Pancreas (tissue), 10 donors: Measurements from ENCODE around the gene FMNL2. TPM values are rescaled to one million over a fixed set of nuclear protein-coding genes. Genes with fewer than 3 reads are reported as not detected.

Source experiments
- ATAC-seq, 4 donors: fragments of 200-7000 bp; cut with Tn5 transposase; one replicate each; pipeline versions ENCODE4 v1.8.0 to v1.9.1; 2020; ENCODE audit warnings: mild to moderate bottlenecking in 4 of 4, moderate library complexity in 4 of 4
- DNase-seq, 6 donors: peaks; one replicate each; pipeline ENCODE4 v3.0.0-alpha.2; 2020
- FAIRE-seq: peaks from 2 replicates; lab custom pipeline; 2012; peaks lifted over from hg19 to GRCh38; lab: Jason Lieb, UNC
- H3K27ac ChIP-seq, 4 donors: fragments of 200-600 bp; sonication (generic); 1 replicate in 3 of 4; 2 replicates in 1 of 4; pipeline versions ENCODE4 v1.5.0 to v1.8.0; 2020
- H3K27me3 ChIP-seq, 4 donors: fragments of 200-600 bp; one replicate each; pipeline ENCODE4 v1.8.0; 2021
- H3K36me3 ChIP-seq, 3 donors: fragments of 200-600 bp; sonication (generic) in 1 of 3; one replicate each; pipeline versions ENCODE4 v1.5.0 to v1.8.0; 2020 to 2021
- H3K4me1 ChIP-seq, 3 donors: fragments of 200-600 bp; one replicate each; pipeline ENCODE4 v1.8.0; 2021
- H3K4me3 ChIP-seq, 4 donors: fragments of 200-600 bp; sonication (generic) in 2 of 4; one replicate each; pipeline versions ENCODE4 v1.5.0 to v1.8.0; 2020 to 2021
- H3K9me3 ChIP-seq, 4 donors: fragments of 200-600 bp; one replicate each; pipeline ENCODE4 v1.8.0; 2021
- WGBS, 2 donors: extraction: QIAGEN DNeasy Blood & Tissue Kit; methylation state at CpG; one replicate each; pipeline ENCODE4 v1.1.7; 2013; 5-methylcytosine and 5-hydroxymethylcytosine counted together
- intact Hi-C, 3 donors: fragments of 100-400 bp; cut with DNase I; formaldehyde crosslinking; loops; one replicate each; pipeline versions ENCODE4 v1.11.1 to v1.14.2; 2022
- polyA plus RNA-seq, 2 donors: library from polyadenylated mRNA; stranded (reverse); fragments of 200-250 nt; gene quantifications; one replicate each; pipeline ENCODE4 v1.2.3, GENCODE V29; 2013
- total RNA-seq, 6 donors: library from RNA; stranded (reverse); fragmentation: NEBNext Ultra II Directional in 4 of 6; extraction: Animal tissue kit (Norgen Biotek cat#: 25700) in 4 of 6; gene quantifications; one replicate each; pipeline versions ENCODE4 v1.2.1 to v1.2.4, GENCODE V29; 2021 to 2023
- TF ChIP-seq, protein P1 (sequence below), 4 donors: fragments of 200-600 bp; sonication (generic) in 3 of 4; IDR thresholded peaks; one replicate each; pipeline versions ENCODE4 v1.5.0 to v1.8.0; 2021; ENCODE audit warnings: antibody characterized with exemption in 4 of 4
- donor health status: healthy with polysubstance abuse.
- donor health status: DM: no; HTN: no; CAD: no; lungs with moderate emphysema.
- donor health status: DM: no; HTN: no; CAD: no.
- donor health status: control.
- donor health status: control.
- donor health status: Bipolar disorder and iron deficiency.
- donor health status: DM: yes; HTN: yes; CAD: no.
- donor health status: DM: no; HTN: no; CAD: no.
- donor health status: DM: no; HTN: no; CAD: no.
- donor health status: DM: yes; HTN: yes; CAD: no.

The FMNL2 gene
- total and polyA plus RNA-seq, 8 donors = 7.5 to 22.3 (median 11.3) TPM

- no peaks in the 10 kb centered on the region for H3K4me1 ChIP-seq
- WGBS, 2 donors = 93 to 96% methylated on average over 6 of the region's 6 CpGs
- H3K27me3 ChIP-seq = no peaks in the 10 kb centered on the region
- TF ChIP-seq, protein P1, sequence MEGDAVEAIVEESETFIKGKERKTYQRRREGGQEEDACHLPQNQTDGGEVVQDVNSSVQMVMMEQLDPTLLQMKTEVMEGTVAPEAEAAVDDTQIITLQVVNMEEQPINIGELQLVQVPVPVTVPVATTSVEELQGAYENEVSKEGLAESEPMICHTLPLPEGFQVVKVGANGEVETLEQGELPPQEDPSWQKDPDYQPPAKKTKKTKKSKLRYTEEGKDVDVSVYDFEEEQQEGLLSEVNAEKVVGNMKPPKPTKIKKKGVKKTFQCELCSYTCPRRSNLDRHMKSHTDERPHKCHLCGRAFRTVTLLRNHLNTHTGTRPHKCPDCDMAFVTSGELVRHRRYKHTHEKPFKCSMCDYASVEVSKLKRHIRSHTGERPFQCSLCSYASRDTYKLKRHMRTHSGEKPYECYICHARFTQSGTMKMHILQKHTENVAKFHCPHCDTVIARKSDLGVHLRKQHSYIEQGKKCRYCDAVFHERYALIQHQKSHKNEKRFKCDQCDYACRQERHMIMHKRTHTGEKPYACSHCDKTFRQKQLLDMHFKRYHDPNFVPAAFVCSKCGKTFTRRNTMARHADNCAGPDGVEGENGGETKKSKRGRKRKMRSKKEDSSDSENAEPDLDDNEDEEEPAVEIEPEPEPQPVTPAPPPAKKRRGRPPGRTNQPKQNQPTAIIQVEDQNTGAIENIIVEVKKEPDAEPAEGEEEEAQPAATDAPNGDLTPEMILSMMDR (IDR thresholded peaks at IDR 0.05) = no peak
- FAIRE-seq (no peak), ATAC-seq (no peak), DNase-seq (no peak)
- H3K4me3 ChIP-seq = no peak overlapping the region
- no peaks in the 10 kb centered on the region for H3K9me3 ChIP-seq
- no peak overlapping the region for H3K27ac ChIP-seq
- H3K36me3 ChIP-seq = peaks cover 0 to 6% (median 0%) of the 10 kb centered on the region in 3 donors
- intact Hi-C loops = no loop called here
Measured at GRCh38 chr2:152560873-152561595, 226.1 kb downstream of the FMNL2 start.

GRCh38 chr2:152562198-152562884 lies 227.4 kb downstream of the FMNL2 start:
- no peak for DNase-seq
- Histone ChIP-seq H3K36me3 (peaks cover 0 to 6% (median 0%) of the 10 kb centered on the region in 3 donors), H3K9me3 (no peaks in the 10 kb centered on the region), H3K4me3 (no peak overlapping the region), H3K4me1 (no peaks in the 10 kb centered on the region), H3K27ac (no peak overlapping the region), H3K27me3 (no peaks in the 10 kb centered on the region)
- TF ChIP-seq, protein P1 (IDR thresholded peaks at IDR 0.05) = no peak
- no peak for FAIRE-seq
- ATAC-seq = no peak
- WGBS, 2 donors = 73 to 77% methylated on average over 2 of the region's 2 CpGs
- intact Hi-C loops = no loop called here

GRCh38 chr2:152563764-152564163 lies 228.8 kb downstream of the FMNL2 start:
- ATAC-seq = no peak
- H3K27ac ChIP-seq = no peak overlapping the region
- no peaks in the 10 kb centered on the region for H3K9me3 ChIP-seq
- H3K27me3 ChIP-seq = no peaks in the 10 kb centered on the region
- H3K36me3 ChIP-seq = peaks cover 0 to 6% (median 0%) of the 10 kb centered on the region in 3 donors
- WGBS, 2 donors = 88 to 93% methylated on average over 5 of the region's 5 CpGs
- intact Hi-C loops = no loop called here
- no peak for DNase-seq
- TF ChIP-seq, protein P1 (IDR thresholded peaks at IDR 0.05) = no peak
- H3K4me1 ChIP-seq = no peaks in the 10 kb centered on the region
- H3K4me3 ChIP-seq = no peak overlapping the region
- FAIRE-seq = no peak

DNA sequence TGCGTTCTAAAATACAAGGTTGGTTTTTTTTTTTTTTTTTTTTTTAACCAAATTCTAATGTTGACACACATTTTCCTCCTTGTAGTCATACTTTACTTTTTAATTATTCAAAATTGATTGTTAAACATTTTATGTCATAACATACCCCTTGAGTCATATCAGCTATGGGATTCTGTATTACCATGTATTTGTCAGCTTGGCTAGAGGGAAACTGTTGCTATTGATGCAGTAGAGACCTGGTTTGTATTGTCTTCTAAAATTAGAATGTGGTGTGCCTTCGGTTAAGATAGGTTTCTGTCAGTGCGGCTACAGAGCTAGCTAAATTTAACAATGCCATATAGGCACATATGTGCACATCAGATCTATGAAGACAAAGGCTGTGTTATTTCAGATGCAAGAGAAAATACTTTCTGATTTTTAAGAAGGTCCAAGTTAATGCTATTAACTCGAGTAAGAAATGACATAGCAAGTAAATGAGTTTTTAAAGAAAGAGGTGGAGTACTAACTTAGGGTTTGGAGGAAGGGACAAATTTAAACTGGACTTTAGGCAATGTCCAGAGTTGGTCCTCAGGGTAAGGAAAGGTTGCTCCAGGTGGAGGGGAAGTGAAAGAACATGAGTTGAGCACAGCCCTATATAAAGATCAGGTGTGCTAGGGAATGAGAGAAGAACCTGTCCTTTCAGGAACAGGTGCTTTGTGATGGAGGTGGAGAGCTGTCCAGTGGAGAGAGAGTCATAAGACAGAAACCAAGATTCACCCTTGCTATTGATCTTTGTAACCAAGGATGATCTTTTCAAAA lies 230.0 kb downstream of the FMNL2 start:
- DNase-seq (no peak), FAIRE-seq (no peak), ATAC-seq (no peak)
- TF ChIP-seq, protein P1 (IDR thresholded peaks at IDR 0.05) = no peak
- H3K4me1 ChIP-seq = no peaks in the 10 kb centered on the region
- no peak overlapping the region for H3K27ac ChIP-seq
- 92 to 94% methylated on average over 4 of the region's 4 CpGs for WGBS, 2 donors
- intact Hi-C loops = no loop called here
- no peaks in the 10 kb centered on the region for H3K27me3 ChIP-seq
- H3K36me3 ChIP-seq = no peaks in the 10 kb centered on the region
- no peak overlapping the region for H3K4me3 ChIP-seq
- H3K9me3 ChIP-seq = no peaks in the 10 kb centered on the region
